ENCODE results near the gene MAPK7.

The MAPK7 gene

DNA sequence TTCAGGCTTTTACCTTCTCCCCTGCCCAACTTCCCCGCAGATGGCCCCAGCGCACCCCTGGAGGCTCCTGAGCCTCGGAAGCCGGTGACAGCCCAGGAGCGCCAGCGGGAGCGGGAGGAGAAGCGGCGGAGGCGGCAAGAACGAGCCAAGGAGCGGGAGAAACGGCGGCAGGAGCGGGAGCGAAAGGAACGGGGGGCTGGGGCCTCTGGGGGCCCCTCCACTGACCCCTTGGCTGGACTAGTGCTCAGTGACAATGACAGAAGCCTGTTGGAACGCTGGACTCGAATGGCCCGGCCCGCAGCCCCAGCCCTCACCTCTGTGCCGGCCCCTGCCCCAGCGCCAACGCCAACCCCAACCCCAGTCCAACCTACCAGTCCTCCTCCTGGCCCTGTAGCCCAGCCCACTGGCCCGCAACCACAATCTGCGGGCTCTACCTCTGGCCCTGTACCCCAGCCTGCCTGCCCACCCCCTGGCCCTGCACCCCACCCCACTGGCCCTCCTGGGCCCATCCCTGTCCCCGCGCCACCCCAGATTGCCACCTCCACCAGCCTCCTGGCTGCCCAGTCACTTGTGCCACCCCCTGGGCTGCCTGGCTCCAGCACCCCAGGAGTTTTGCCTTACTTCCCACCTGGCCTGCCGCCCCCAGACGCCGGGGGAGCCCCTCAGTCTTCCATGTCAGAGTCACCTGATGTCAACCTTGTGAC lies 3.6 kb downstream of the MAPK7 start:
- no peak for DNase-seq

DNA sequence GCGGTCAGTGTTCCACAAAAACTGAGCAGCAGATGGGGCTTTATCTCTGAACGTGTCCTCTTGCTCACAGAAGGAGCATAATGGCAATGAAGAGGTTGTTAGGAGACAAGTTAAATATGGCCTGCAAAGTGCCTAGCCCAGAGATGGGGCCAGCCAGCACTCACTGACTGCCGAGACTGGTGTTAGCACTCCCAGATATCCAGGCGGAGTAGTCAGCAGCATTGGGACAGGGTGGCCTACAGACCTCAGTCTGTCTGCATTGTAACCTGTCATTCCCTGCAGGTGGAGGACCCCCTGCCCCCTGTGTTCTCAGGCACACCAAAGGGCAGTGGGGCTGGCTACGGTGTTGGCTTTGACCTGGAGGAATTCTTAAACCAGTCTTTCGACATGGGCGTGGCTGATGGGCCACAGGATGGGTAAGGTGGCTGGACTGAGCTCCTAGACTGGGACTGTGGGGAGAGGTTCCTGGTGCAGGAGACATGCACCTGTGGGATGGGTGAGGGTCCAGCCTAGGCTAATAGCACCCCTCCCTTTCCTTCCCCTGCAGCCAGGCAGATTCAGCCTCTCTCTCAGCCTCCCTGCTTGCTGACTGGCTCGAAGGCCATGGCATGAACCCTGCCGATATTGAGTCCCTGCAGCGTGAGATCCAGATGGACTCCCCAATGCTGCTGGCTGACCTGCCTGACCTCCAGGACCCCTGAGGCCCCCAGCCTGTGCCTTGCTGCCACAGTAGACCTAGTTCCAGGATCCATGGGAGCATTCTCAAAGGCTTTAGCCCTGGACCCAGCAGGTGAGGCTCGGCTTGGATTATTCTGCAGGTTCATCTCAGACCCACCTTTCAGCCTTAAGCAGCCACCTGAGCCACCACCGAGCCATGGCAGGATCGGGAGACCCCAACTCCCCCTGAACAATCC lies 4.5 kb downstream of the MAPK7 start:
- DNase-seq = no peak

DNA sequence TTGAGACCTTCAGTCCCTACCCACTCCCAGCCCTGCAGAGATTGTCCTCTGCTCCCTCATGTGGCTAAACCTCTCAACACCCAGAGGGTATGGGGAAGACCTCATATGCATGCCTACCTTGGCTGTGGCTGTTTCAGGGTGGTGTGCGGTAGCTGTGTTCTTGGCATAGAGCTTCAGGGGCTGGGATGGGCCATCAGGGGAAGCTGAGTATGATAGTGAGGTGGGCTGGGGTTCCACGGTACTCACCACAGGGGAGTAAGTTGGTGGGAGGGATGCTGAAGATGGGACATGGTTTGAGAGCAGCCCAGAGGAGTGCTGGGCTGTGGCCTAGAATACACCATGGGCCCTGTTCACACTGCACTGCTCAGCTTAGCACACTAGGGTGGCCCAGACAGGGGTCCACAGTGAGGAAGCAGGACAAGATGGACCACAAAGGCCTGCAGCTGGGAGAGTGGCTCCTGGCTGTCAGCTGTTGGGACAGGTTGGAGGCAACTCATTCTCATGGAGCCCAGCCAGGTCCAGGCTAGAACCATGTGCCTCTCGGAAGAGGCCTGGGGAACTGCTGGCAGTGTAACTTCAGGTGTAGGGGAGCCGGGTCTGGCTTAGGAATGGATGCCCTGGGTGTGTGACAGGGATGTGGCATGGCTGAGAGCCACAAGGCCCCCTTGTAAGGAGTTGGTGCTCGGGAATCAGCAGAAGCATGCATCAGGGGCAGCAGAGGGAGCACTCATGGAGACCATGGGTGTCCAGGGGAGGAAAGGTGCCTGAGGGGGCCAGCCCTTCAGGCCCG lies 5.6 kb downstream of the MAPK7 start:
- DNase-seq = no peak

DNA sequence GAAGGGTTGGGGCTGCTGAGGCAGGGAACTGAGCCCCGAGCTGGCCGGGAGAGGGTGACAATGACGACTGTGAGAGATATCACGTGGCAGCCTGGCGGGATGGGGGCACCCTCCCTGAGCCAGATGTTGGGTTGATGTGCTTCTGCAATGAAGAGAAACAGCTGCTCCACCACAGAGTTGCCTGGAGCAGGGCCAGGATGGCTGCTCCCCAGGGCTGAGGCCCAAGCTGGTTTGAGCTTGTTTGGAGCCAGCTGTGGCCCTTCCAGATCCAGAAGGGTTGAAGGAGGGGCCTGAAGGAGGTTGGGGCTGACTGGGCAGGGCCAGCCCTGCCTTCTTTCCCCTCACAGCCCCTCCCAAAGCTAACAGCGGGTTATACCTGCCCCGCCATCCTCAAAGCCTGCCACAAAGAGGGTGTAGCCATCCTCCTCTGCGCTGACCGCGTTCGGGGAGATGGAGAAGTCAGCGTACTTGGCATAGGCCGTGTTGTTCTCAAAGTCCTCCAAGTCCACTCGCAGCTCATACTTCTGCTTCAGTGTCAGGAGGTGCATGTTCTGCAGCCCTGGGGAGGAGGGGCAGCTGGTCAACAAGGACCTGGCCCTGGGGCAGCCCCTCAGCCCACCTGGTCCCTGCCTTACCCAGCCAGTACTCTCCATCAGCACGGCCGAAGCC lies 6.6 kb downstream of the MAPK7 start:
- peak; percentile 61 to 64 for DNase-seq

DNA sequence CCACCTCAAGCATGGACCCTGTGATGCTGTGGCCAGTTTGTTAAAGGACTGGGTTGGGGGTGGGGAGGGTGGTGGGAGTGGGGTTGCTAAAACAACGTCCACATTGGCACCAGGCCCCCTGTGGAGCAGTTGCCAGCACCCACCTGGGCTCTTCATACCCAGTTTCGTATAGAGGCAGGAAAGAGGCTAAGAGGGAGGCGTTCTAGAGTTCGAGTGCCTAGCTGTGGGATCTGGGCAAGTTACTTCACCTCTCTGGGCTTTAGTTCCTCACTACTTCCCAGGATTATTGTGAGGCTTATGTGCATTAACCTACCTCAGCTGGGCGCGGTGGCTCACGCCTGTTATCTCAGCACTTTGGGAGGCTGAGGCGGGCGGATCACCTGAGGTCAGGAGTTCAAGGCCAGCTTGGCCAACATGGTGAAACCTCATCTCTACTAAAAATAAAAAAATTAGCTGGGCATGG lies 7.3 kb downstream of the MAPK7 start:
- DNase-seq = no peak

DNA sequence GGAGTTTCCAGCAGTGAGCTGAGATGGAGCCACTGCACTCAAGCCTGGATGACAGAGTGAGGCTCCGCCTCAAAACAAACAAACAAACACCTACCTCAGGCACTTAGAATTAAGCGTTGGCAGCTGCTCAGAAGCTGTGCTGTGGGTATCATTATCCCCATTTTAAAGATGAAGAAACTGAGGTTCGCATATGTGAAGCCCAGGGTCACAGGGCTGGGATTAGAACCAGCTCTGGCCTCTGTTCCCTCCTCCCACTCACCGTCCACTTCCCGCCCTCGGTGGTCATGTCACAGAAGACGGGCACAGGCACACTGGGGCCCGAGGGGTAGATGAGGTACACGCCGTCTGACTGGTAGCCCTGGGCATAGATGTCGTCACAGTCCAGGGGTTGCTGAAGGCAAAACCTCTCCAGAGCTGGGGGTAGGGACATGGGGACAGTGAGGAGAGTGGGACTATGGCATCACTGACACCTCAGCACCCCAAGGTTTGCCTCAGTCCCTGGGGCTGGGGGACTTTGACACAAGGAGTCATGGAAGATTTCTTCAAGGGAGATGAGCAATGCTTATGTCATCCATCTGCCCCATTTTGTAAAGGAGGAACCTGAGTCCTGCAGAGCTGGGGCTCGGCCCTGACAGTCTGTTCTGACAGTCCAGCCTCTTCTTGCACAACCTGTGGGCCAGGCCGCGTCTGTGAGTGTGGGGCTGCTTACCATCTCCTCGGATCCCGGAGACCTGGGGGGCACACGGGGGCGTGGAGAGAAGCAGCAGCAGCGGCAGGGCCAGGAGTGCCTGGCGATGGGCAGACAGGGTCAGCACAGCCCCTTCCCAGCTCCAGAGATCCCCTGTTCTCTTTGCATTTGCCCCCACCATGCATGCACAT lies 8.0 kb downstream of the MAPK7 start:
- peak; percentile 13 to 29 for DNase-seq

DNA sequence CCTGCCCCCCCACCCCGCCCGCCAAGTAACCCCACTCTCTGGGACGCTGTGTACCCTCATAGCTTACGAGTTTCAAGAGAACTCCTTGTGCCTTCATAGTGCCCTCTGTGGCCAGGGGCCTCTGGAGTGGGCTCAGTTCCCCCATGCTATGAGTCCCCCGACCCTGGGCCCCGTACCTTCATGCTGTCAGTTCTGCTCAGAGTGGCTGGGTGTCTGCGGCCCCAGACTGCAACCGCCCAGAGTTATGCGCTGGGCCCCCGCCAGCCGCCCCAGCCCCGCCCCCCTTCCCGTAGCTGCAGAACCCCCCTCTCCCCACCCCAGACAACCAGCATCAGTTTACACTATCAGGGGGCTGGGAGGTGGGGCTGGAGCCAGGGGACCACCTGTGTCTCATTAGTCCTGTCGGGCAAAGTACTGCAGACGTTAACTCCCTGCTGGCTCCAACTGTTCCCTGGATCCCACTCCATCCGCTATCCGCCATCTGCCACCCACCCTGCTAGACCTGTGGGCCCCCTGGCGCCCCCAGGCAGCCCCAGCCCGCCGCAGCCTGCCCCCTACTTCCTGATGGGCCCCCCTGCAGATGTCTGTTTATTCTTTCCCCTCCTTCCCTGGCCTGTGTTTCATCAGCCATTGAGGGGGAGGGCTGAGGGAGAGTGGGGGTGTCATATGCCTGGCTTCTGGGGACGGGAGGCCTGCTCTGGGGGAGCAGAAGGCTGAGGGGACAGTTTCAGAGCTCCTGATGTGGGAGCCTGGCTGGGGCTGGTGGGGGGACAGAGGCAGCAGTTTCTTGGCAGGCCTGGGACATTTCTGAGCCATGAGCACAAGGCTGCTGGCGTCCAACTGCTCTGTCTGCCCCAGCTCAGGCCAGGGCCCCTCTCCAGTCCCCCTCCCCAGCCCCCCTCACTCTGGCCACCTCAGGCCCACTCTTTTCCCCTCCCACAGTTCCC lies 8.9 kb downstream of the MAPK7 start, which contains the start of gene MFAP4:
MFAP4 (minus strand) TSS at position 217 of the 947 bp plus-strand sequence; CDS start at position 182, 35 bp downstream.
- DNase-seq = peak; percentile 60 to 67

DNA sequence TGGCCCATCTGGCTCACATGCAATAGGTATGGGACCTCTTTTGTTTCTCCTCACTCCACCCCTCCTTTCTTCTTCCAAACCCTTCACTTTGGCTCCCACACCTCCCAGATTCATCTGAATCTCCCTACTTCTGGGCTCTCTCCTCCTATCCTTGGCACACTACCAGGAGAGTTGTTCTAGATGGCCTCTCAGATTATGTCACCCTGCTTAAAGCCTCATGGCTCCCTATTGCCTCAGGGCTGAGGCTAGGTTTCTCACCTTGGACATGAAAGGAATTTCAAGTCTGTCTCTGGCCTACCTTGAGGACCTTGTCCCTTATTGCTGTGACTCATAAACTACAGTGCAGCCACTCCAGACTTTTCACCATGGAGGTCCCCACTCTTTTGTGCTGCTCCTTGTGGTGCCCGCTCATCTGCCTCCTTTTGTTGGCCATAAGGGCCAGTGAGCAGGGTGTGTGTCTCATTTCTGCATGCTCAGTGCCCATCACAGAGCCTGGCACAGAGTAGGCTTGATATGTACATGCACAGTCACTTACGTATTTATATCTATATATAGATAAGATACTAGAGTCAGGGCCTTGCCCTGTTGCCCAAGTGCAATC lies 9.7 kb downstream of the MAPK7 start:
- no peak for DNase-seq

DNA sequence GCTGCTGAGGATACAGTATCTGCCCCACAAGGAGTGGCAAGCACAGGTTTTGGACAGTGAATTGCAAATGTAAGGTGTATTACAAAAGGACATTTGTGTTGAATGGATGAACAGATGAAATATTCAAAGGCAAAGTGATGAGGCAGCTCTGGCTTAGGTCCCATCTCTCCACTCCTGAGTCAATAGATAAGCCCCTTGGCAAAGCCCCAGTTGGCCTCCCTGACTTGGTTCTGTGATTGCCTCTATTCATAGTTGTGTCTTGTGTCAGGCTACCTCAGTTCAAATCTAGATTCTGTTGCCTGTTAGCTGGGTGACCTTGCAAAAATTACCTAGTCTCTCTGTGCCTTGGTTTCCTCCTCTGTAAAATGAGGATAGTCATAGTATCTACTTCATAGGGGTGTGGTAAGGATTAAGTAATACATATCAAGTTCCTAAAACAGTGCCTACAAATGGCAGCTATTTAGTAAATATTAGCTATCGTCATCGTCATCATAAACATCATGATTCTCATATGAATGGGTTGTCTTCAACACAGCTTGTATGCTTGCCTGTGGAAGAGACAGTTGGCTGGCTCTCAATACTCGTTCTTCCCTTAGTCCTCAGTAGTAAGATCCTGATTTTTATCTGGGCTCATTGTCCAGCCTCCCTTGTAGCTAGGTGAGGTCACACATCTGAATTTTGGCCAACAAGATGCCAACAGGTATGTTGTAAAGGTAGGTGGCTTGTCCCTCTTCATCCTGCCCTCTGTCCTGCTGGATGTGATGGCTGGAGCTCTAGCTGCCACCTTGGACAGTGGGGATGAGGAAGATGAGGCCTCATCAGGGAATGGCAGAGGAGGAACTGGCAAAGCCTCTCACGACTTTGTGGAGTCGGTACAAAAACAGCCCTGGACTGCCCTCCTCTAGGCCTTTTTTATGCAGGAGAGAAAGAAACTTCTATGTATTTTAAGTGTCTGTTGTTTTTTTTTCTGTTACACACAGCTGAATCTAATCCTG lies 10.8 kb downstream of the MAPK7 start:
- no peak for DNase-seq

DNA sequence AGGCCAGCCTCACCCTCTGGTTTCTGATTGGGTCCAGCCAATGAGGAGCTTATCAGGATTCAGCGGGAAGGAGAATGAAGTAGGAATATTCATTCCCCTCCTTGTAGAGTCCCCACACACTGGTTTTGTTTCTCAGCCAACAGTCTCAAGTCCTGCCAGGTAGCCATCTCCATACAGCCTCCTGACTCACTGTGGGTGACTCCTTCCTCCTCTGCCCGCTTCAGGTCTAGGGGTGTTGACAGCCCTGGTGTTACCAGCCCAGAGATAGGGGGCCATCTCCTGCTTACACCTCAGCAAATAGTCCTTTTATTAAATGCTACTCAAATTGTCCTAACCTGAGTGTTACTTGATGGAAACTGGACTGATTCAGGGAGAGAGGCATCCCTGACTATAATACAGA lies 12.7 kb downstream of the MAPK7 start:
- no peak for DNase-seq

DNA sequence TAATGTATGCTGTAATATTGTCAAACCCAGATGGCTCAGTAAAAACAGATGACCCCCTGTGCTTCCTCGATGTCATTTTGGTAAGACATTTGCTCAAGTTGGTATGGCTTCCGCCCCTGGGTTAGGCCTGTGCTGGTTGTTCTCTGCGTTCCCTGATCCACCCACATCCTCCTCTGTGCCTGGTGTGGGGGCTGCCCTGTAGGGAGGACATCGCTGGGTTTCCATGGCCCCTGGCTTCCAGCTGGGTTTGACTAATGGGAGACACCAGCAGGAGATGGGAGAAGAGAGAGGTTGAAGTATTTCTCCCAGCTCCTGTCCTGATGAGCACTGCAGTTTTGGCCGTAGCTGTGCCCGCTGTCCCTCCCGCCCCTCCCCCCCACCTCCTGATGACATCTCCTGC lies 13.1 kb downstream of the MAPK7 start:
- DNase-seq = no peak

DNA sequence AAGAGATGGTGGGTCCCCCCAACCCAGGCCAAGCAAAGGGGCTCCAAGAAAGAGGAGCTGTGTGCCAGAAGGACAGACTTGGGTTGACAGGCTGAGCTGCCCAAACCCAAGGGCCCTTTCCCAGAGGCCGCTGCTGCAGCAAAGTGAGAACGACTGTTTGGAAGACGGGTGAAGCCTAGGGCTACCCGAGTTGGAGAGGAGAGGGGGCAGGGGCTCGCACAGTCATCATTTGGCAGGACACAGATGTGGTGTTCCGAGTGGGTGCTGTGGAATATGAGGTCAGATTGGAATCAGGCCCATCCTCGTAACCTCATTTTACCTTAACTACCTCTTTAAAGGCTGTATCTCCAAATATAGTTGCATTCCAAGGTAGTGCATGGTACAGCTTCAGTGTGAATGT lies 14.0 kb downstream of the MAPK7 start:
- DNase-seq = no peak

DNA sequence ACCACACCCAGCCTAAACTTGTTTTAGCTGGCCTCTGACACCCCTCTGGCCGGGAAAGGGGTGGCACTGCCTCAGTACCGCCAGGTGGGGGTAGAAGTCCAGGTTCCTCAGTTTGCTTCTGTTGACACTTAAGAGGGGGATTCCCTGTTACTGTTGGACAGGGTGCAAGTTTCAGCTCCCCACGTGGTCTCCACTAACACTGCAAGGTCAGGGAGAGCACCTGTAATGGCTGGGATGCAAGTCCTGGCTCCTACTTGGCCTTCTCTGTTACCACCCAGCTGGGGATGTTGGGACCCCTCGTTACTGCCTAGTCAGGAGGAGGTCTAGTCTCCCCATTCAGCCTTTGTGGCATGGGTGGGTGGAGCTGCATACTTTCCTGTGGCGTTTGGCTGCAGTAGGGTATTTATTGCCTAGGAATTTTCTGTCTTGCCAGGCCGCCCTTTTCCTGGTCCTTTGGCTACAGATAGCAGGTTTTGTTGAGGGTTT lies 19.3 kb downstream of the MAPK7 start:
- no peak for DNase-seq

DNA sequence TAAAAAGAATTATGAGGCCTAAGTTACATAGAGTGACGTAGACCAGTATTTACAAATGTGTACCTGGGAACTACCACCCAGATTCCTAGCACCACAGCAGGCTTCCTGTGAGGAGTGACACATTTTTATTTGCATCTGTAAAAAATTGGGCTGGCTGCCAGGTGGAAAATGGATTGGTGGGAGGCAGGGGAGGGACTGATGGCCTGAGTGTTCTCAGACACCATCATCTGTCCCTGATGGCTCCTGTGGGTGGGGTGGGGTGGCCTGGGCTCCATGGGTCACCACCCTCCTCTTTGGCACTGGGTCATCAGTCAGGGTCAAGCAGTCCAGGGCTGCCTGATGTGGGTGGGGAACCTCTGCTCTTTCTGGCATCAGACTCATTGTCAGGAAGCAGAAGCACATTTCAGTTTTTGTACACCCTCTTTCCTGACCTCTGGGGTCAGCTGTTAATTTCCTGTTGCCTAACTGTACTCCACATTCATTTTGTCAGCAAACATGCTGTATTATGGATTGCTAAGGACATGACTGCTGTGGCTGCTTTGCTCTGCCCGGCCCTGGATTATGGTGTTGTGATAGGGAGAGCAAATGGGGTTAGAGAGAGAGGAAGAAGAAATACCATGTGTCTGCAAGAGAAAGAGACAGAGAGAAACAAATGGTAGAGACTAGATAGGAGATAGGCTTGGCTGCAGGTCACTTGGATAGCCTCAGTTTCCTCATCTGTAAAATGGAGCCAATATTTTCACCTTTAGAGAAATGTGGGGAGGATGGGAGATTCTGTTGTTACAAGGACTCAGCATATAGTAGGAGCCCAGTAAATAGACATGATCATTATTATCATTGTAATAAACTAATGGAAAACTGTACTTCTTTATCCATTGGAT lies 20.2 kb downstream of the MAPK7 start:
- peak; percentile 12 to 46 for DNase-seq

DNA sequence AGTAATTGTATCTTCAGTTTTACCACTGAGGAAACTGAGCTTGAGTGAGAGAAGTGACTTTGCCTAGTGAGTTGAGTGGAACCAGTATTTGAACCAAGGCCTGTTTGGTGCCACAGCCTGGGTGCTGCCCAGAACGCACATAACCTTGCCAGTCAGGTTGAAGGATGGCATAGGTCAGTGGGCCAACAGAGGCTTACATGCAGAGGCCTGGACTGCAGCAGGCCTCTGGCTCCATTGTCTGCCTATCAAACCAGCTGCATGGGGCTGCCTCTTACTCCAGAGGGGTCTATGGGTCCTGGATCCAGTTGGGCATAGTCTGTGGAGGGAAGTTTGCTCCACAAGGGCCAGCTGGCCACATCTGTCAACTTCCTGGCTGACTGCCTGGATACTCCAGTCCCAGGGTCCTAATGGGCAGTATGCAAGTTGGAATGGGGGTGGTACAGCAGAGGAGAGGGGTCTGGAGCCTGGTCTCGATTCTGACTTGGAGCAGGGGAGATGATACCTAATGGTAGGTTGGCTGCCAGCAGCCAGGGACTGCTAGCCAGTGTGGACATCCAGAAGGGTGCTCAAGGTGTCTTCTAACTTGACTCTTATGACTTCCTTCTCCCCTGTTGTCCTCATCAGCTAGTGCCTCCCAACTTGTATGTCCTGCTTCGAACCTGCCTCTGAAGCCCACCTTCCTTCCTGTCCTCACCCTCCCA lies 21.6 kb downstream of the MAPK7 start:
- no peak for DNase-seq

DNA sequence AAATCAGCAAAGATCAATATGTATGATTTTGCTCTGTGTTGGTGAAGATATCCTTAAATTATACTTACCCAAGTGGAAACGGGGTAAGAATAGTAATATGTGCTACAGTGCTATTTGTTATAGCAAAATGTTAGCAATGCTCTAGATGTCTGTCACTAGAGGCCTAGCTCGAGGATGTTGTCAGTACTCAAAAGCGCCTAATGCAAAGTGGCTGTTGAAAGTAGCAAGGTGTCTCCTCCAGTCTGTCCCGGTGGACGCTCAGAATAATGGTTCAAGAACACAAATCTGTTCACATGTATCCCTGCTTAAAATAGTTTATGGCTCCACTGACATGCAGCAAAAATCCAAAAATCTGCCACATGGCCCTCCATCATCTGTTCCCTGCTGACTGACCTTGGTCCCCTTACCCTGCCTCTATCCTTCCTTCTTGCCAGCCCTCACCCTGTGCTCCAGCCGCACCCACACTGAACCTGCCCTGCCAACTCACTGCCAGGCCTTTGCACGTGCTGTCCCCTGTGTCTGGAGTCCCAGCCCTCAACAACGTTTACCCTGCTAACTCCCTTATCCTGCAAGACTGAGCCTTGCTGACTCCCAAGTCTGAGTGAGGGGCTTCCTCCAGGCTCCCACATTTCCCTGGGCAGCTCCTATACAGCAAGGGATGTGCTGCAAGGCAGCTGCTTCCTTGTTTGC lies 23.2 kb downstream of the MAPK7 start:
- DNase-seq = no peak

All from Kasumi-1 (cell line).